Mesothelial cell of epicardium (in vitro differentiated cells): Measurements from ENCODE around the gene ECE1. TPM values are rescaled to one million over a fixed set of nuclear protein-coding genes. Genes with fewer than 3 reads are reported as not detected.
A peak's percentile ranks its signal among the peaks of the same experiment; 100 is the strongest.

Experiments
- DNase-seq, 2 experiments: peaks; one replicate each; pipeline ENCODE4 v3.0.0; 2021; ENCODE audit warnings: low spot score in 2 of 2; ENCODE audit not compliant: unreplicated experiment in 2 of 2
- H3K27ac Mint-ChIP-seq: 2 replicates; pipeline ENCODE4 v1.8.0; 2021; ENCODE audit warnings: mixed read lengths
- H3K27me3 Mint-ChIP-seq: 2 replicates; pipeline ENCODE4 v1.8.0; 2021; ENCODE audit warnings: low read depth, mixed read lengths
- H3K36me3 Mint-ChIP-seq: 2 replicates; pipeline ENCODE4 v1.8.0; 2021; ENCODE audit warnings: mixed read lengths
- H3K4me1 Mint-ChIP-seq: 2 replicates; pipeline ENCODE4 v1.8.0; 2021; ENCODE audit warnings: mixed read lengths
- H3K4me3 Mint-ChIP-seq: 2 replicates; pipeline ENCODE4 v1.8.0; 2021; ENCODE audit warnings: mild to moderate bottlenecking, moderate library complexity, mixed read lengths
- H3K9me3 Mint-ChIP-seq: 2 replicates; pipeline ENCODE4 v1.8.0; 2021; ENCODE audit warnings: mixed read lengths
- CTCF ChIP-seq: fragments of 200-600 bp; sonication (generic); IDR thresholded peaks from one replicate; pipeline ENCODE4 v1.5.0; 2021; ENCODE audit warnings: antibody characterized with exemption; ENCODE audit not compliant: unreplicated experiment
- total RNA-seq: library from RNA; stranded (reverse); gene quantifications from 3 replicates; pipeline ENCODE4 v1.2.1, GENCODE V29; 2021

The ECE1 gene
- total RNA-seq, 1 donor from 2014 or later = 41.1 TPM

- H3K27me3 Mint-ChIP-seq = no peaks in the 10 kb centered on the region
- TF ChIP-seq CTCF = no peak
- DNase-seq = no peak
- no peaks in the 10 kb centered on the region for H3K9me3 Mint-ChIP-seq
- H3K36me3 Mint-ChIP-seq = no peaks in the 10 kb centered on the region
- H3K4me1 Mint-ChIP-seq = peaks cover 40% of the 10 kb centered on the region
- H3K4me3 Mint-ChIP-seq = no peak overlapping the region
- H3K27ac Mint-ChIP-seq = peak overlapping the region; percentile 85
Observed at GRCh38 chr1:21307663-21308305, 17.5 kb upstream of the ECE1 start.

- no peak for DNase-seq
- no peak overlapping the region for H3K4me3 Mint-ChIP-seq
- H3K9me3 Mint-ChIP-seq = no peaks in the 10 kb centered on the region
- TF ChIP-seq CTCF = no peak
- no peaks in the 10 kb centered on the region for H3K27me3 Mint-ChIP-seq
- no peaks in the 10 kb centered on the region for H3K36me3 Mint-ChIP-seq
- peak overlapping the region; percentile 47 for H3K27ac Mint-ChIP-seq
- peaks cover 45% of the 10 kb centered on the region for H3K4me1 Mint-ChIP-seq
Observed at GRCh38 chr1:21307210-21307609, 16.9 kb upstream of the ECE1 start.

- peaks cover 47% of the 10 kb centered on the region for H3K4me1 Mint-ChIP-seq
- TF ChIP-seq CTCF = no peak
- H3K4me3 Mint-ChIP-seq = no peak overlapping the region
Observed at GRCh38 chr1:21305900-21306189, 15.6 kb upstream of the ECE1 start.

GRCh38 chr1:21305155-21305899 lies 15.1 kb upstream of the ECE1 start:
- no peaks in the 10 kb centered on the region for H3K36me3 Mint-ChIP-seq
- no peaks in the 10 kb centered on the region for H3K27me3 Mint-ChIP-seq
- H3K27ac Mint-ChIP-seq = peak overlapping the region; percentile 58
- no peaks in the 10 kb centered on the region for H3K9me3 Mint-ChIP-seq
- peaks cover 47% of the 10 kb centered on the region for H3K4me1 Mint-ChIP-seq
- no peak for DNase-seq
- H3K4me3 Mint-ChIP-seq = no peak overlapping the region
- no peak for TF ChIP-seq CTCF

More at GRCh38 chr1:21305900-21306189, 15.6 kb upstream of the ECE1 start:
- Mint-ChIP-seq H3K9me3 (no peaks in the 10 kb centered on the region), H3K27ac (no peak overlapping the region), H3K36me3 (no peaks in the 10 kb centered on the region), H3K27me3 (no peaks in the 10 kb centered on the region)
- DNase-seq = no peak

DNA sequence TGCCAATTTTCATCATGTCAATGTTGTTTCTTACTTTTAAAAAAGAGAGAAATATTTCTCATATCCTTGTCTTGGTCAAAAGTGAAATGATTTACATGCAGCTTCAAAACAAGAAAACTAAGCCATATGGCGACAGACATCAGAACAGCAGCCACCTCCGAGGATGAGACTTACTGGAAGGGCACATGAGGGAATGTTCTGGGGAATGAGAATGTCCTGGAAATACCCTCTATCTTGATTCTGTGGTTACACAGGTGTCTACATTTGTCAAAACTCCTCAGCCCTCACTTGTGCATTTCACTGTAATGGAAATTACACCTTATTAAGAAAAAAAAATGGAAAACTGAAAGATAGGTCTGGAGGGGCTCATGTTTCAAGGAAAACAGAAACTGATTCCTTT lies 14.2 kb upstream of the ECE1 start:
- TF ChIP-seq CTCF = no peak
- H3K27ac Mint-ChIP-seq = peak overlapping the region; percentile 70
- no peak overlapping the region for H3K4me3 Mint-ChIP-seq
- no peaks in the 10 kb centered on the region for H3K27me3 Mint-ChIP-seq
- H3K4me1 Mint-ChIP-seq = peaks cover 47% of the 10 kb centered on the region
- DNase-seq = no peak
- H3K36me3 Mint-ChIP-seq = no peaks in the 10 kb centered on the region
- no peaks in the 10 kb centered on the region for H3K9me3 Mint-ChIP-seq
